ENCODE measurements around the gene RAVER1. TPM values are rescaled to one million over a fixed set of nuclear protein-coding genes. Genes with fewer than 3 reads are reported as not detected.

RAVER1 gene
- total RNA-seq, 3 donors from 2014 or later (not counting 1 experiment from before 2014, with no cell fraction given): 42.5 to 64.3 (median 55.9) TPM

DNA sequence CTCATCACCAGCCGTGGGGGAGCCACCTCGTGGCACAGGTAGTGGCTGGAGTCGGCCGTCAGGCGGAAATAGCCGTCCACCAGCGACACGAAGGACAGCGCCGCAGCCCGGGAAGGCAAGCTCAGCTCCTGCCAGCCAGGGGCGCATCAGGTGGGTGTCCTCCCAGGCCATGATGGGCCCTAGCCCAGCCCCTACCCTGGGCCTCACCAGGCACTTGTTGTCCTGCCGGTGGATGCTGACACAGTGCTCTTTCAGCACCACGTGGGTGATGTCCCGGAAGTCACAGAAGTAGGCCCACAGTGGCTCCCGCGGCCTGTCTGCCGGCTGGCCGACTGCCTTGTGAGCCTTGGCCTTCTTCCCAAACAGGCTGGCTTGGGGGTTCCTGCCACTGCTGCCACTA, 31.3 kb upstream of the RAVER1 start:
- H3K9me3 Mint-ChIP-seq: no peaks in the 10 kb centered on the region
- ATAC-seq (no peak), DNase-seq (no peak)
- TF ChIP-seq, protein P1, sequence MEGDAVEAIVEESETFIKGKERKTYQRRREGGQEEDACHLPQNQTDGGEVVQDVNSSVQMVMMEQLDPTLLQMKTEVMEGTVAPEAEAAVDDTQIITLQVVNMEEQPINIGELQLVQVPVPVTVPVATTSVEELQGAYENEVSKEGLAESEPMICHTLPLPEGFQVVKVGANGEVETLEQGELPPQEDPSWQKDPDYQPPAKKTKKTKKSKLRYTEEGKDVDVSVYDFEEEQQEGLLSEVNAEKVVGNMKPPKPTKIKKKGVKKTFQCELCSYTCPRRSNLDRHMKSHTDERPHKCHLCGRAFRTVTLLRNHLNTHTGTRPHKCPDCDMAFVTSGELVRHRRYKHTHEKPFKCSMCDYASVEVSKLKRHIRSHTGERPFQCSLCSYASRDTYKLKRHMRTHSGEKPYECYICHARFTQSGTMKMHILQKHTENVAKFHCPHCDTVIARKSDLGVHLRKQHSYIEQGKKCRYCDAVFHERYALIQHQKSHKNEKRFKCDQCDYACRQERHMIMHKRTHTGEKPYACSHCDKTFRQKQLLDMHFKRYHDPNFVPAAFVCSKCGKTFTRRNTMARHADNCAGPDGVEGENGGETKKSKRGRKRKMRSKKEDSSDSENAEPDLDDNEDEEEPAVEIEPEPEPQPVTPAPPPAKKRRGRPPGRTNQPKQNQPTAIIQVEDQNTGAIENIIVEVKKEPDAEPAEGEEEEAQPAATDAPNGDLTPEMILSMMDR (IDR thresholded peaks at IDR 0.05): no peak
- intact Hi-C loops (cut with micrococcal nuclease): no loop called here
- Histone ChIP-seq H3K4me1 (ENCODE audit: control insufficient read depth, insufficient read depth, low read length) (no peaks in the 10 kb centered on the region), H3K27me3 (ENCODE audit: control insufficient read depth, insufficient read depth, low read length) (no peaks in the 10 kb centered on the region), H3K36me3 (ENCODE audit: control insufficient read depth, insufficient read depth, low read length) (peaks cover 76% of the 10 kb centered on the region), H3K9me3 (ENCODE audit: control insufficient read depth, insufficient read depth, low read length) (no peaks in the 10 kb centered on the region), H3K4me3 (ENCODE audit: low read length) (no peak overlapping the region), H3K27ac (ENCODE audit: low read length) (no peak overlapping the region)
- H3K36me3 Mint-ChIP-seq: peaks cover 6% of the 10 kb centered on the region
- peaks cover 0 to 7% of the 10 kb centered on the region in 2 donors for H3K4me1 Mint-ChIP-seq
- no peaks in the 10 kb centered on the region for H3K27me3 Mint-ChIP-seq (ENCODE audit: low read depth in 2 of 2)
- H3K4me3 Mint-ChIP-seq: no peak overlapping the region
- WGBS (ENCODE audit: insufficient coverage): 97% methylated on average over 19 of the region's 19 CpGs
- H3K27ac Mint-ChIP-seq: no peak overlapping the region

DNA sequence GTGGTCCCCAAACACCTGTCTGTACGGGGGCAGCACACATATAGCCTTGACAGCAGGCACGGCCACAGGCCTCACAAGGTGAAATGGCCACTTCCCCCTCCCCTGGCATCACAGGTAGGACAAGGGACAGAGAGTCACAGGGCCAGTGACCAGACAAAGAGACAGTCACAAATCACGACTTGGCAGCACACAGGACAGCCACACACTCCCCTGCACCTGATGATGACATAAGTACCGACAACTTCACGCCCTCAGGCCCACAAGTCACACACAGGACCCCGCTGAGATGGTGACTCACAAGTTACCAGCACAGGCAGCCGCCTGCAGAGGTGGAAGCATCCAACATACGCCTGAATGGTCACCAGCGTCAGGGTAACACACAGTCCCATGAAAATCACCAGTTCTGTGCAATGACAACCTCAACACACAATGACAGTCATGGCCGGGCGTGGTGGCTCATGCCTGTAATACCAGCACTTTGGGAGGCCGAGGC, 30.5 kb upstream of the RAVER1 start:
- Mint-ChIP-seq H3K27me3 (ENCODE audit: low read depth in 2 of 2) (no peaks in the 10 kb centered on the region), H3K4me3 (no peak overlapping the region), H3K36me3 (no peaks in the 10 kb centered on the region), H3K9me3 (no peaks in the 10 kb centered on the region), H3K27ac (no peak overlapping the region), H3K4me1 (no peaks in the 10 kb centered on the region)
- no peaks in the 10 kb centered on the region for H3K4me1 ChIP-seq (ENCODE audit: control insufficient read depth, insufficient read depth, low read length)
- ATAC-seq (peak in 1 of 3 donors; percentile 65), DNase-seq (no peak)
- H3K9me3 ChIP-seq (ENCODE audit: control insufficient read depth, insufficient read depth, low read length): no peaks in the 10 kb centered on the region
- 89% methylated on average over 12 of the region's 12 CpGs for WGBS (ENCODE audit: insufficient coverage)
- no peaks in the 10 kb centered on the region for H3K27me3 ChIP-seq (ENCODE audit: control insufficient read depth, insufficient read depth, low read length)
- no peak overlapping the region for H3K27ac ChIP-seq (ENCODE audit: low read length)
- TF ChIP-seq, protein P1 (IDR thresholded peaks at IDR 0.05): no peak
- intact Hi-C loops (cut with micrococcal nuclease): no loop called here
- no peak overlapping the region for H3K4me3 ChIP-seq (ENCODE audit: low read length)
- H3K36me3 ChIP-seq (ENCODE audit: control insufficient read depth, insufficient read depth, low read length): peaks cover 74% of the 10 kb centered on the region

DNA sequence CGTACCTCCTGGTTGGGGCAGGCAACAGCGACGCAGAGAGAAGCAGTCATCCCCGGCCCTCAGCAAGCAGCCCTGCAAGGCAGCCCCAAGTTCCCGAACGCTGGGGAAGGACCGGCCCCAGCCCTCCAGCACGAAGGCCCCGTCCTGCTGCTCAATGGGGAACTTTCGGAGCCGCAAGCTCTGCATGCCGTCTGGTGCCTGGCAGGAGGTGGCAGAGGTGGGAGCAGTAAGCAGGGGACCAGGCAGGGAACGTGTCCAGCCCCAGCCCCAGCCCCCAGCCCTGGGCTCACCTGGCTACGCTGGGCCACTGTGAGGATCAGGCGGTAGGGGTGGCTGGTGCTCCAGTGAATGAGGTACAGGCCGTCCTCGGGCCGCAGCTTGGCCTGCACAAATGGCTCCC, 28.9 kb upstream of the RAVER1 start:
- TF ChIP-seq, protein P1 (IDR thresholded peaks at IDR 0.05): no peak
- Mint-ChIP-seq H3K27me3 (ENCODE audit: low read depth in 2 of 2) (no peaks in the 10 kb centered on the region), H3K36me3 (no peaks in the 10 kb centered on the region), H3K27ac (no peak overlapping the region), H3K4me1 (no peaks in the 10 kb centered on the region), H3K9me3 (no peaks in the 10 kb centered on the region), H3K4me3 (no peak overlapping the region)
- no peak overlapping the region for H3K27ac ChIP-seq (ENCODE audit: low read length)
- no peaks in the 10 kb centered on the region for H3K27me3 ChIP-seq (ENCODE audit: control insufficient read depth, insufficient read depth, low read length)
- H3K9me3 ChIP-seq (ENCODE audit: control insufficient read depth, insufficient read depth, low read length): no peaks in the 10 kb centered on the region
- H3K36me3 ChIP-seq (ENCODE audit: control insufficient read depth, insufficient read depth, low read length): peaks cover 73% of the 10 kb centered on the region
- H3K4me1 ChIP-seq (ENCODE audit: control insufficient read depth, insufficient read depth, low read length): no peaks in the 10 kb centered on the region
- WGBS (ENCODE audit: insufficient coverage): 97% methylated on average over 18 of the region's 18 CpGs
- no peak for ATAC-seq
- no peak for DNase-seq
- H3K4me3 ChIP-seq (ENCODE audit: low read length): no peak overlapping the region
- intact Hi-C loops (cut with micrococcal nuclease): no loop called here

DNA sequence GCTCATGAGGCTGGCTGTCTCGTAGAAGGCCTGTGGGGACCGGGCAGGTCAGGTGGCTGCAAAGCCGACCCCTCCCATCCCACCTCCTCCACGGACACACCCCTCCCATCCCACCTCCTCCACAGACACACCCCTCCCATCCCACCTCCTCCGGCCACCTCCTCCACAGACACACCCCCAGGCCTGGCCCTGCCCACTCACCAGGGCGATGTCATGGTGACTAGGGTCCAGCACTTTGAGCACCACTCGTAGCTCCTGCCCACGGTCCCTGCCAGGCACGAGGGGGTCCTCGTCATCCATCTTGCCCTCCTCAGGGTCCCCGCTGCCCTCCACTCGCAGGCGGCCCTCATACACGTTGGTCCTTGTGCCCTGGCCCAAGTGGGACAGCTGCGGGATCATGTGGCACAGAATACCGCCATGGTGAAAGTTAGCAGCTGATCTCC, 28.3 kb upstream of the RAVER1 start:
- no peak overlapping the region for H3K4me3 Mint-ChIP-seq
- H3K27ac Mint-ChIP-seq: no peak overlapping the region
- WGBS (ENCODE audit: insufficient coverage): 93% methylated on average over 16 of the region's 16 CpGs

More for the DNA sequence above, 28.3 kb upstream of the RAVER1 start:
- Histone ChIP-seq H3K9me3 (ENCODE audit: control insufficient read depth, insufficient read depth, low read length) (no peaks in the 10 kb centered on the region), H3K27me3 (ENCODE audit: control insufficient read depth, insufficient read depth, low read length) (no peaks in the 10 kb centered on the region), H3K4me1 (ENCODE audit: control insufficient read depth, insufficient read depth, low read length) (no peaks in the 10 kb centered on the region), H3K4me3 (ENCODE audit: low read length) (no peak overlapping the region), H3K27ac (ENCODE audit: low read length) (no peak overlapping the region), H3K36me3 (ENCODE audit: control insufficient read depth, insufficient read depth, low read length) (peaks cover 68% of the 10 kb centered on the region)
- no peaks in the 10 kb centered on the region for H3K4me1 Mint-ChIP-seq
- ATAC-seq (peak in 1 of 3 donors; percentile 11), DNase-seq (no peak)
- no peaks in the 10 kb centered on the region for H3K27me3 Mint-ChIP-seq (ENCODE audit: low read depth in 2 of 2)
- no peaks in the 10 kb centered on the region for H3K9me3 Mint-ChIP-seq
- no peaks in the 10 kb centered on the region for H3K36me3 Mint-ChIP-seq
- intact Hi-C loops (cut with micrococcal nuclease): no loop called here
- TF ChIP-seq, protein P1 (IDR thresholded peaks at IDR 0.05): no peak
